ENCODE data around the gene ETV3. TPM values are rescaled to one million over a fixed set of nuclear protein-coding genes. Genes with fewer than 3 reads are reported as not detected.

The ETV3 gene
- total RNA-seq, 2 donors from 2014 or later = 26.9 to 40.6 TPM

GRCh38 chr1:157110003-157110402, 28.2 kb downstream of the ETV3 start:
- peaks cover 60% of the 10 kb centered on the region for H3K4me1 Mint-ChIP-seq
- no peaks in the 10 kb centered on the region for H3K9me3 ChIP-seq (ENCODE audit: control insufficient read depth, low read length)
- no peaks in the 10 kb centered on the region for H3K36me3 ChIP-seq (ENCODE audit: control insufficient read depth, insufficient read depth, low read length)
- no peak overlapping the region for H3K27ac Mint-ChIP-seq
- no peaks in the 10 kb centered on the region for H3K9me3 Mint-ChIP-seq
- no peak for DNase-seq
- H3K27me3 ChIP-seq (ENCODE audit: control insufficient read depth, insufficient read depth, low read length, poor library complexity, severe bottlenecking) = no peaks in the 10 kb centered on the region
- no peak overlapping the region for H3K4me3 ChIP-seq (ENCODE audit: low read length)
- H3K27me3 Mint-ChIP-seq (ENCODE audit: insufficient read depth) = peaks cover 56% of the 10 kb centered on the region
- H3K27ac ChIP-seq (ENCODE audit: low read depth, low read length) = no peak overlapping the region
- no peak for TF ChIP-seq CTCF (conservative IDR thresholded peaks at IDR 0.05)
- H3K9ac ChIP-seq (ENCODE audit: extremely low read depth, low read length, poor library complexity, severe bottlenecking) = no peak overlapping the region
- no peaks in the 10 kb centered on the region for H3K36me3 Mint-ChIP-seq (ENCODE audit: low read depth)
- H3K4me3 Mint-ChIP-seq = no peak overlapping the region
- 90 to 100% methylated on average over 2 to 6 of the region's 6 CpGs for WGBS, 2 experiments (ENCODE audit: insufficient coverage in 1 of 2, insufficient read length in 1 of 2)
- H3K4me1 ChIP-seq (ENCODE audit: control insufficient read depth, insufficient read depth, low read length) = peaks cover 13% of the 10 kb centered on the region

GRCh38 chr1:157108448-157108847, 29.7 kb downstream of the ETV3 start:
- 87 to 93% methylated on average over 2 to 6 of the region's 6 CpGs for WGBS, 2 experiments (ENCODE audit: insufficient coverage in 1 of 2, insufficient read length in 1 of 2)
- TF ChIP-seq CTCF (conservative IDR thresholded peaks at IDR 0.05) = no peak
- DNase-seq = no peak
- H3K9me3 Mint-ChIP-seq = no peaks in the 10 kb centered on the region
- peaks cover 62% of the 10 kb centered on the region for H3K4me1 Mint-ChIP-seq
- no peak overlapping the region for H3K27ac Mint-ChIP-seq
- no peaks in the 10 kb centered on the region for H3K36me3 Mint-ChIP-seq (ENCODE audit: low read depth)
- peaks cover 11% of the 10 kb centered on the region for H3K4me1 ChIP-seq (ENCODE audit: control insufficient read depth, insufficient read depth, low read length)
- no peaks in the 10 kb centered on the region for H3K9me3 ChIP-seq (ENCODE audit: control insufficient read depth, low read length)
- peaks cover 55% of the 10 kb centered on the region for H3K27me3 Mint-ChIP-seq (ENCODE audit: insufficient read depth)
- H3K27me3 ChIP-seq (ENCODE audit: control insufficient read depth, insufficient read depth, low read length, poor library complexity, severe bottlenecking) = no peaks in the 10 kb centered on the region
- H3K4me3 Mint-ChIP-seq = no peak overlapping the region
- H3K9ac ChIP-seq (ENCODE audit: extremely low read depth, low read length, poor library complexity, severe bottlenecking) = no peak overlapping the region
- no peak overlapping the region for H3K27ac ChIP-seq (ENCODE audit: low read depth, low read length)
- H3K4me3 ChIP-seq (ENCODE audit: low read length) = no peak overlapping the region
- no peaks in the 10 kb centered on the region for H3K36me3 ChIP-seq (ENCODE audit: control insufficient read depth, insufficient read depth, low read length)

- Mint-ChIP-seq H3K4me1 (peaks cover 59% of the 10 kb centered on the region), H3K4me3 (no peak overlapping the region), H3K36me3 (ENCODE audit: low read depth) (no peaks in the 10 kb centered on the region), H3K9me3 (no peaks in the 10 kb centered on the region), H3K27me3 (ENCODE audit: insufficient read depth) (peaks cover 51% of the 10 kb centered on the region), H3K27ac (peak overlapping the region; percentile 53)
- H3K9ac ChIP-seq (ENCODE audit: extremely low read depth, low read length, poor library complexity, severe bottlenecking) = no peak overlapping the region
- no peak overlapping the region for H3K4me3 ChIP-seq (ENCODE audit: low read length)
- H3K36me3 ChIP-seq (ENCODE audit: control insufficient read depth, insufficient read depth, low read length) = no peaks in the 10 kb centered on the region
- TF ChIP-seq CTCF (conservative IDR thresholded peaks at IDR 0.05) = no peak
- H3K4me1 ChIP-seq (ENCODE audit: control insufficient read depth, insufficient read depth, low read length) = peaks cover 10% of the 10 kb centered on the region
- no peaks in the 10 kb centered on the region for H3K9me3 ChIP-seq (ENCODE audit: control insufficient read depth, low read length)
- no peaks in the 10 kb centered on the region for H3K27me3 ChIP-seq (ENCODE audit: control insufficient read depth, insufficient read depth, low read length, poor library complexity, severe bottlenecking)
- H3K27ac ChIP-seq (ENCODE audit: low read depth, low read length) = no peak overlapping the region
- WGBS, 2 experiments (ENCODE audit: insufficient coverage in 1 of 2, insufficient read length in 1 of 2) = 60 to 74% methylated on average over 1 to 19 of the region's 19 CpGs
- no peak for DNase-seq
These were observed 30.5 kb downstream of the ETV3 start for GRCh38 chr1:157107702-157108101.
